Mesendoderm (in vitro differentiated cells): ENCODE measurements around the gene HMX2.

ENCODE experiments used
- DNase-seq: peaks from one replicate; pipeline ENCODE4 v3.0.0; 2013
- H2AK5ac ChIP-seq: 2 replicates; pipeline ENCODE4 v1.6.1; 2013; ENCODE audit warnings: low read length, inconsistent platforms
- H2BK120ac ChIP-seq: 2 replicates; pipeline ENCODE4 v1.6.1; 2013; ENCODE audit warnings: low read depth, mild to moderate bottlenecking, low read length, moderate library complexity, mixed read lengths
- H2BK15ac ChIP-seq: replicated peaks from 2 replicates; pipeline ENCODE4 v1.6.1; 2013; ENCODE audit warnings: low read depth, mild to moderate bottlenecking, moderate library complexity
- H2BK5ac ChIP-seq: 2 replicates; pipeline ENCODE4 v1.6.1; 2013; ENCODE audit warnings: low read length, inconsistent platforms
- H3K18ac ChIP-seq: 2 replicates; pipeline ENCODE4 v1.6.1; 2013; ENCODE audit warnings: mild to moderate bottlenecking, low read length, mixed read lengths
- H3K23ac ChIP-seq: one replicate; pipeline ENCODE4 v1.6.1; 2013; ENCODE audit warnings: low read length
- H3K27ac ChIP-seq: 2 replicates; pipeline ENCODE4 v1.5.1; 2013; ENCODE audit warnings: low read depth, mild to moderate bottlenecking, inconsistent platforms, low read length, moderate library complexity
- H3K27me3 ChIP-seq: 2 replicates; pipeline ENCODE4 v1.6.1; 2013; ENCODE audit warnings: low read length, control low read depth, mild to moderate bottlenecking, inconsistent platforms; ENCODE audit not compliant: insufficient read depth, poor library complexity
- H3K36me3 ChIP-seq: 2 replicates; pipeline ENCODE4 v1.6.1; 2013; ENCODE audit warnings: low read length, inconsistent platforms; ENCODE audit not compliant: control insufficient read depth, insufficient read depth
- H3K4ac ChIP-seq: one replicate; pipeline ENCODE4 v1.6.1; 2013; ENCODE audit warnings: low read depth, mild to moderate bottlenecking, low read length, moderate library complexity
- H3K4me1 ChIP-seq: 2 replicates; pipeline ENCODE4 v1.6.1; 2013; ENCODE audit warnings: low read depth, low read length, inconsistent platforms; ENCODE audit not compliant: control insufficient read depth
- H3K4me2 ChIP-seq: 2 replicates; pipeline ENCODE4 v1.6.1; 2013; ENCODE audit warnings: low read length
- H3K4me3 ChIP-seq: 2 replicates; pipeline ENCODE4 v1.5.1; 2013; ENCODE audit warnings: mild to moderate bottlenecking, low read length
- H3K56ac ChIP-seq: one replicate; pipeline ENCODE4 v1.6.1; 2013; ENCODE audit warnings: low read length
- H3K79me1 ChIP-seq: 2 replicates; pipeline ENCODE4 v1.6.1; 2013; ENCODE audit warnings: low read length, inconsistent platforms
- H3K79me2 ChIP-seq: 2 replicates; pipeline ENCODE4 v1.6.1; 2013; ENCODE audit warnings: mild to moderate bottlenecking, low read length; ENCODE audit not compliant: control insufficient read depth, insufficient read depth
- H3K9ac ChIP-seq: 2 replicates; pipeline ENCODE4 v1.6.1; 2013; ENCODE audit warnings: low read length, inconsistent platforms
- H4K5ac ChIP-seq: one replicate; pipeline ENCODE4 v1.6.1; 2013; ENCODE audit warnings: low read length
- H4K8ac ChIP-seq: one replicate; pipeline ENCODE4 v1.6.1; 2013; ENCODE audit warnings: low read depth, mild to moderate bottlenecking, control low read depth, low read length, moderate library complexity
- WGBS: extraction: QIAGEN DNeasy Blood & Tissue Kit; methylation state at CpG from one replicate; pipeline ENCODE4 v1.1.7; 2013; ENCODE audit warnings: low lambda C conversion rate, missing lambda C conversion rate; ENCODE audit not compliant: insufficient coverage; ENCODE audit errors: extremely low coverage; 5-methylcytosine and 5-hydroxymethylcytosine counted together

The HMX2 gene

GRCh38 chr10:123109466-123109865 is 38.5 kb upstream of the HMX2 start:
- H3K36me3 ChIP-seq, result no peaks in the 10 kb centered on the region
- H3K4me1 ChIP-seq, result no peaks in the 10 kb centered on the region
- no peak for DNase-seq
- no peak overlapping the region for H3K4me3 ChIP-seq
- no peak overlapping the region for H3K27ac ChIP-seq
- no peak overlapping the region for H2AK5ac ChIP-seq
- no peak overlapping the region for H4K8ac ChIP-seq
- no peaks in the 10 kb centered on the region for H3K79me2 ChIP-seq
- H3K27me3 ChIP-seq, result no peaks in the 10 kb centered on the region
- no CpG with 5 or more reads among the region's 7 CpGs for WGBS
- no peak overlapping the region for H4K5ac ChIP-seq
- no peak overlapping the region for H2BK15ac ChIP-seq
- no peak overlapping the region for H3K18ac ChIP-seq
- no peak overlapping the region for H3K4ac ChIP-seq
- H2BK120ac ChIP-seq, result no peak overlapping the region
- H3K4me2 ChIP-seq, result no peak overlapping the region
- no peak overlapping the region for H3K9ac ChIP-seq
- H2BK5ac ChIP-seq, result no peak overlapping the region
- H3K23ac ChIP-seq, result no peak overlapping the region
- H3K79me1 ChIP-seq, result no peaks in the 10 kb centered on the region
- no peak overlapping the region for H3K56ac ChIP-seq

GRCh38 chr10:123117644-123118417 is 30.1 kb upstream of the HMX2 start:
- peak; percentile 87 for DNase-seq
- no peak overlapping the region for H3K23ac ChIP-seq
- no peak overlapping the region for H4K5ac ChIP-seq
- H3K56ac ChIP-seq, result peak overlapping the region; percentile 73
- no peaks in the 10 kb centered on the region for H3K79me2 ChIP-seq
- H4K8ac ChIP-seq, result no peak overlapping the region
- no peaks in the 10 kb centered on the region for H3K27me3 ChIP-seq
- peak overlapping the region; percentile 30 for H3K4me2 ChIP-seq
- no peak overlapping the region for H2BK15ac ChIP-seq
- peak overlapping the region; percentile 24 for H3K9ac ChIP-seq
- no CpG with 5 or more reads among the region's 26 CpGs for WGBS
- H3K4me1 ChIP-seq, result peaks cover 4% of the 10 kb centered on the region
- H3K79me1 ChIP-seq, result no peaks in the 10 kb centered on the region
- no peak overlapping the region for H3K4ac ChIP-seq
- H2BK5ac ChIP-seq, result no peak overlapping the region
- no peak overlapping the region for H3K4me3 ChIP-seq
- H3K27ac ChIP-seq, result no peak overlapping the region
- H2AK5ac ChIP-seq, result no peak overlapping the region
- H3K36me3 ChIP-seq, result no peaks in the 10 kb centered on the region
- no peak overlapping the region for H2BK120ac ChIP-seq
- no peak overlapping the region for H3K18ac ChIP-seq

GRCh38 chr10:123119081-123119480 is 28.9 kb upstream of the HMX2 start:
- Histone ChIP-seq H3K4me2 (no peak overlapping the region), H3K36me3 (no peaks in the 10 kb centered on the region), H3K18ac (no peak overlapping the region), H4K8ac (no peak overlapping the region), H3K4me3 (no peak overlapping the region), H4K5ac (no peak overlapping the region), H3K79me2 (no peaks in the 10 kb centered on the region), H3K27ac (no peak overlapping the region), H2AK5ac (no peak overlapping the region), H3K4ac (no peak overlapping the region), H2BK5ac (no peak overlapping the region), H3K27me3 (no peaks in the 10 kb centered on the region), H2BK15ac (no peak overlapping the region), H3K23ac (no peak overlapping the region), H3K4me1 (peaks cover 4% of the 10 kb centered on the region), H2BK120ac (no peak overlapping the region), H3K56ac (no peak overlapping the region), H3K79me1 (no peaks in the 10 kb centered on the region), H3K9ac (no peak overlapping the region)
- WGBS, result no CpG with 5 or more reads among the region's 8 CpGs
- no peak for DNase-seq

- H3K4me1 ChIP-seq, result no peaks in the 10 kb centered on the region
- H3K18ac ChIP-seq, result no peak overlapping the region
- no peaks in the 10 kb centered on the region for H3K36me3 ChIP-seq
- no peaks in the 10 kb centered on the region for H3K79me2 ChIP-seq
- no peak overlapping the region for H3K9ac ChIP-seq
- no peak overlapping the region for H4K8ac ChIP-seq
- H3K23ac ChIP-seq, result no peak overlapping the region
- H3K4ac ChIP-seq, result no peak overlapping the region
- no peak overlapping the region for H4K5ac ChIP-seq
- H3K27me3 ChIP-seq, result no peaks in the 10 kb centered on the region
- H3K27ac ChIP-seq, result no peak overlapping the region
- H3K56ac ChIP-seq, result no peak overlapping the region
- H3K79me1 ChIP-seq, result no peaks in the 10 kb centered on the region
- DNase-seq, result no peak
- no peak overlapping the region for H2BK120ac ChIP-seq
- no peak overlapping the region for H3K4me2 ChIP-seq
- H2BK15ac ChIP-seq, result no peak overlapping the region
- H3K4me3 ChIP-seq, result no peak overlapping the region
- no peak overlapping the region for H2BK5ac ChIP-seq
- H2AK5ac ChIP-seq, result no peak overlapping the region
- no CpG with 5 or more reads among the region's 5 CpGs for WGBS
Measured at GRCh38 chr10:123126246-123126645, 21.7 kb upstream of the HMX2 start.

GRCh38 chr10:123129618-123130271 is 18.2 kb upstream of the HMX2 start:
- Histone ChIP-seq H3K4me2 (no peak overlapping the region), H2BK120ac (no peak overlapping the region), H3K4me3 (no peak overlapping the region), H3K27me3 (peaks cover 21% of the 10 kb centered on the region), H2BK15ac (no peak overlapping the region), H3K79me2 (no peaks in the 10 kb centered on the region), H3K9ac (no peak overlapping the region), H3K27ac (no peak overlapping the region), H3K36me3 (no peaks in the 10 kb centered on the region), H3K79me1 (no peaks in the 10 kb centered on the region), H2AK5ac (no peak overlapping the region), H3K23ac (no peak overlapping the region), H3K18ac (no peak overlapping the region), H3K4me1 (peaks cover 7% of the 10 kb centered on the region), H2BK5ac (no peak overlapping the region), H4K5ac (no peak overlapping the region), H3K4ac (no peak overlapping the region), H4K8ac (no peak overlapping the region), H3K56ac (no peak overlapping the region)
- WGBS, result no CpG with 5 or more reads among the region's 4 CpGs
- DNase-seq, result no peak
